ENCODE measurements around the gene PRKCE. TPM values are rescaled to one million over a fixed set of nuclear protein-coding genes. Genes with fewer than 3 reads are reported as not detected.

The PRKCE gene
- total RNA-seq, 1 experiment from 2014 or later: 12.1 TPM

DNA sequence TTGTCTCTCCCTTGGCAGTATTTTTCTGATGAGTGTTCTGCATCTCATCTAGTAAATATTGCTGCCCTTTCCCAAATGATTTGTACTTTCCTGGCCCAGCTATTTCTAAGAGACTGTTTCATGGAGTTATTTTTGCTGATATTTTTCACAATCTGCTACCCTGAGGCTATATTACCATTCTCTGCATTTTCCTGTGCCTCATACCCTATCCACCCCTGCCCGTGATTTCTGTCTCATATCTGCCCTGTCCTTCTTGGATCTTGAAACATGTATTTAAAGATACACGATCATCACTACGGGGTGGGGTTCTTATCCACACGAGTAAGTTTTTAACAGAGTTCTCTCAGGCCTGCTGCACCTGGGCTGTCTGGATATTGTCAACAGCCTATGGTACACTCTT lies 556.1 kb downstream of the PRKCE start:
- H3K4me1 Mint-ChIP-seq (ENCODE audit: insufficient read depth, unreplicated experiment): peaks cover 4% of the 10 kb centered on the region
- ChIA-PET CTCF (interaction anchor here (0.9 kb wide), 1 partner anchor 22 kb away, joined by 3 read pairs; no protein-coding TSS in a partner anchor), POLR2A (no interaction called here)
- H3K9me3 Mint-ChIP-seq (ENCODE audit: unreplicated experiment): peaks cover 47% of the 10 kb centered on the region
- H3K27me3 Mint-ChIP-seq (ENCODE audit: insufficient read depth, unreplicated experiment): no peaks in the 10 kb centered on the region
- no peak overlapping the region for H3K27ac Mint-ChIP-seq (ENCODE audit: low read depth, unreplicated experiment)
- H3K36me3 Mint-ChIP-seq (ENCODE audit: insufficient read depth, unreplicated experiment): no peaks in the 10 kb centered on the region
- BruUV-seq (replicated peaks): no TSS peak
- no peak for TF ChIP-seq CTCF (IDR thresholded peaks at IDR 0.05; ENCODE audit: unreplicated experiment)
- intact Hi-C loops (cut with micrococcal nuclease): no loop called here
- H3K4me3 Mint-ChIP-seq (ENCODE audit: unreplicated experiment): no peak overlapping the region
- DNase-seq (ENCODE audit: unreplicated experiment): no peak

GRCh38 chr2:46208766-46209165 lies 557.3 kb downstream of the PRKCE start:
- peaks cover 38% of the 10 kb centered on the region for H3K9me3 Mint-ChIP-seq (ENCODE audit: unreplicated experiment)
- no peak for TF ChIP-seq CTCF (IDR thresholded peaks at IDR 0.05; ENCODE audit: unreplicated experiment)
- H3K36me3 Mint-ChIP-seq (ENCODE audit: insufficient read depth, unreplicated experiment): no peaks in the 10 kb centered on the region
- H3K27me3 Mint-ChIP-seq (ENCODE audit: insufficient read depth, unreplicated experiment): no peaks in the 10 kb centered on the region
- BruUV-seq (replicated peaks): no TSS peak
- ChIA-PET CTCF (interaction anchor here (0.6 to 0.9 kb wide), 2 partner anchors 38 to 60 kb away, joined by 5 read pairs; no protein-coding TSS in a partner anchor), POLR2A (interaction anchor here (0.6 to 1.7 kb wide), 3 partner anchors 9 to 19 kb away, joined by 3 to 7 read pairs (median 3); no protein-coding TSS in a partner anchor)
- H3K27ac Mint-ChIP-seq (ENCODE audit: low read depth, unreplicated experiment): no peak overlapping the region
- intact Hi-C loops (cut with micrococcal nuclease): no loop called here
- peaks cover 4% of the 10 kb centered on the region for H3K4me1 Mint-ChIP-seq (ENCODE audit: insufficient read depth, unreplicated experiment)
- no peak overlapping the region for H3K4me3 Mint-ChIP-seq (ENCODE audit: unreplicated experiment)
- DNase-seq (ENCODE audit: unreplicated experiment): no peak

GRCh38 chr2:46210063-46210462 lies 558.6 kb downstream of the PRKCE start:
- ChIA-PET POLR2A (interaction anchor here (1.7 kb wide), 1 partner anchor 10 kb away, joined by 7 read pairs; no protein-coding TSS in a partner anchor), CTCF (no interaction called here)
- no peaks in the 10 kb centered on the region for H3K36me3 Mint-ChIP-seq (ENCODE audit: insufficient read depth, unreplicated experiment)
- no peak overlapping the region for H3K4me3 Mint-ChIP-seq (ENCODE audit: unreplicated experiment)
- intact Hi-C loops (cut with micrococcal nuclease): no loop called here
- H3K27me3 Mint-ChIP-seq (ENCODE audit: insufficient read depth, unreplicated experiment): no peaks in the 10 kb centered on the region
- H3K4me1 Mint-ChIP-seq (ENCODE audit: insufficient read depth, unreplicated experiment): peaks cover 4% of the 10 kb centered on the region
- DNase-seq (ENCODE audit: unreplicated experiment): no peak
- no peak for TF ChIP-seq CTCF (IDR thresholded peaks at IDR 0.05; ENCODE audit: unreplicated experiment)
- H3K9me3 Mint-ChIP-seq (ENCODE audit: unreplicated experiment): peaks cover 33% of the 10 kb centered on the region
- no TSS peak for BruUV-seq (replicated peaks)
- no peak overlapping the region for H3K27ac Mint-ChIP-seq (ENCODE audit: low read depth, unreplicated experiment)

DNA sequence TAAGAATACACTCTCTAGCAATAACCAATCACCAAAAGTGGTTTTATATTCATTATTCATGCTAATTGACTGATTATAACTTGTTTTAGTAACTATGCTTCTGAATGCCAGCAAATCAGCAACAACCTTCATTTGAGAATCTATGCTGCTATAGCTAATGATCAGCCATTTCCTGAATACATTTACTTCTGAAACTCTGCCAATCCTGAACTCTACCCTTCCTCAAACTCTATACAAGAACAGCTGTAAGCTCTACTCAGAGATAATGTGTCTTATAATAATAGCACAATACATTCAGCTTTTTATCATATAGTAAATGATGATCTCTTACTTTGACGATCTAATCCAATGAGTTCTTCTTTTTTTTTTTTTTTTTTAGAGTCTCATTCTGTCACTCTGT lies 560.0 kb downstream of the PRKCE start:
- Mint-ChIP-seq H3K27me3 (ENCODE audit: insufficient read depth, unreplicated experiment) (no peaks in the 10 kb centered on the region), H3K36me3 (ENCODE audit: insufficient read depth, unreplicated experiment) (no peaks in the 10 kb centered on the region), H3K4me1 (ENCODE audit: insufficient read depth, unreplicated experiment) (peaks cover 14% of the 10 kb centered on the region), H3K9me3 (ENCODE audit: unreplicated experiment) (peaks cover 31% of the 10 kb centered on the region), H3K4me3 (ENCODE audit: unreplicated experiment) (no peak overlapping the region), H3K27ac (ENCODE audit: low read depth, unreplicated experiment) (no peak overlapping the region)
- ChIA-PET CTCF (interaction anchor here (0.7 kb wide), 1 partner anchor 52 kb away, joined by 3 read pairs; no protein-coding TSS in a partner anchor), POLR2A (no interaction called here)
- no TSS peak for BruUV-seq (replicated peaks)
- intact Hi-C loops (cut with micrococcal nuclease): no loop called here
- DNase-seq (ENCODE audit: unreplicated experiment): no peak
- TF ChIP-seq CTCF (IDR thresholded peaks at IDR 0.05; ENCODE audit: unreplicated experiment): no peak

Measured in MCF 10A (cell line).